Testis (tissue), 3 donors: ENCODE data around the gene SETD2. TPM values are rescaled to one million over a fixed set of nuclear protein-coding genes. Genes with fewer than 3 reads are reported as not detected.

Experiments
- polyA plus RNA-seq: library from polyadenylated mRNA; stranded (reverse); fragments of 350-450 nt; fragmentation: Illumina TruSeq; extraction: RNeasy Lipid Tissue Mini Kit (QIAGEN cat#74804); gene quantifications from one replicate; pipeline ENCODE4 v1.2.3, GENCODE V29; 2014; ENCODE audit warnings: low read depth, low replicate concordance; ENCODE audit not compliant: insufficient read depth
- small RNA-seq, 2 donors: library from RNA; depleted of rRNA; stranded (forward); fragments of <200 nt; gene quantifications; one replicate each; pipeline ENCODE3, GENCODE V24; 2016
- total RNA-seq, 2 donors: library from RNA; depleted of rRNA; stranded (reverse); fragments of >200 nt; gene quantifications; one replicate each; pipeline ENCODE4 v1.2.3, GENCODE V29; 2016

Gene SETD2
- total and polyA plus RNA-seq, 3 donors from 2014 or later, result 37.1 to 95.2 (median 76.7) TPM

Small RNA genes lying within 50 kb of the gene (small RNA-seq; reads per million reads assigned to genes)
- gene MRPL57P3, result 0 reads per million in 2 donors

Other genes with a start within 250 kb of the SETD2 start
- gene CCDC12, start 187.4 kb downstream of the SETD2 start, total RNA-seq, result 10 to 100 TPM; 59.6 to 66.6 TPM
- gene CCDC12, start 187.4 kb downstream of the SETD2 start, polyA plus RNA-seq, result 43.3 TPM
- 10 to 100 TPM; 40.2 to 44.8 TPM for gene NBEAL2, start 184.4 kb downstream of the SETD2 start, total RNA-seq
- 16.2 TPM for gene NBEAL2, start 184.4 kb downstream of the SETD2 start, polyA plus RNA-seq
- 10 to 100 TPM; 37.2 to 53.0 TPM for gene KIF9, start 118.7 kb upstream of the SETD2 start, total RNA-seq
- 115 TPM for gene KIF9, start 118.7 kb upstream of the SETD2 start, polyA plus RNA-seq
- gene KLHL18, start 118.8 kb upstream of the SETD2 start, total RNA-seq, result 10 to 100 TPM; 24.7 to 26.2 TPM
- gene KLHL18, start 118.8 kb upstream of the SETD2 start, polyA plus RNA-seq, result 17.6 TPM
- 100 to 1,000 TPM in 1 of 2 donors, 10 to 100 TPM in 1; 89.3 to 141 TPM for gene PTPN23, start 216.9 kb upstream of the SETD2 start, total RNA-seq
- 30.5 TPM for gene PTPN23, start 216.9 kb upstream of the SETD2 start, polyA plus RNA-seq